Osteocyte (in vitro differentiated cells): Measurements from ENCODE around the gene F8. TPM values are rescaled to one million over a fixed set of nuclear protein-coding genes. Genes with fewer than 3 reads are reported as not detected.
"Not testable (repeated sequence)": the region's sequence is repeated elsewhere in the genome, so short reads cannot be mapped to it uniquely, and the experiment has no call there.

Source experiments
- DNase-seq: peaks from one replicate; pipeline ENCODE4 v3.0.0; 2021; ENCODE audit warnings: mixed read lengths; ENCODE audit not compliant: unreplicated experiment; ENCODE audit errors: extremely low spot score
- H3K27ac Mint-ChIP-seq: one replicate; pipeline ENCODE4 v1.8.0; 2021; ENCODE audit warnings: mild to moderate bottlenecking, mixed read lengths; ENCODE audit not compliant: unreplicated experiment
- H3K27me3 Mint-ChIP-seq: one replicate; pipeline ENCODE4 v1.8.0; 2021; ENCODE audit warnings: mixed read lengths; ENCODE audit not compliant: unreplicated experiment
- H3K36me3 Mint-ChIP-seq: one replicate; pipeline ENCODE4 v1.8.0; 2021; ENCODE audit warnings: mixed read lengths; ENCODE audit not compliant: unreplicated experiment
- H3K4me1 Mint-ChIP-seq: one replicate; pipeline ENCODE4 v1.8.0; 2021; ENCODE audit warnings: mixed read lengths; ENCODE audit not compliant: unreplicated experiment
- H3K4me3 Mint-ChIP-seq: one replicate; pipeline ENCODE4 v1.8.0; 2021; ENCODE audit warnings: mild to moderate bottlenecking, moderate library complexity, mixed read lengths; ENCODE audit not compliant: unreplicated experiment
- H3K9me3 Mint-ChIP-seq: one replicate; pipeline ENCODE4 v1.8.0; 2021; ENCODE audit warnings: mixed read lengths; ENCODE audit not compliant: unreplicated experiment
- CTCF ChIP-seq: fragments of 200-600 bp; sonication (generic); IDR thresholded peaks from 2 replicates; pipeline ENCODE4 v1.5.0; 2021; ENCODE audit warnings: antibody characterized with exemption, mild to moderate bottlenecking, moderate library complexity
- total RNA-seq: library from RNA; stranded (reverse); gene quantifications from 2 replicates; pipeline ENCODE4 v1.2.1, GENCODE V29; 2021

Gene F8
- total RNA-seq, 1 donor from 2014 or later = 2.2 TPM

- no peak overlapping the region for H3K27ac Mint-ChIP-seq
- no peak for TF ChIP-seq CTCF
- no peaks in the 10 kb centered on the region for H3K4me1 Mint-ChIP-seq
- H3K9me3 Mint-ChIP-seq = peaks cover 24% of the 10 kb centered on the region
- peaks cover 9% of the 10 kb centered on the region for H3K27me3 Mint-ChIP-seq
- no peak for DNase-seq
- no peak overlapping the region for H3K4me3 Mint-ChIP-seq
- no peaks in the 10 kb centered on the region for H3K36me3 Mint-ChIP-seq
These were observed 113.7 kb downstream of the F8 start for GRCh38 chrX:154908821-154909220.

- DNase-seq = no peak
- no peaks in the 10 kb centered on the region for H3K4me1 Mint-ChIP-seq
- no peak overlapping the region for H3K27ac Mint-ChIP-seq
- peaks cover 16% of the 10 kb centered on the region for H3K27me3 Mint-ChIP-seq
- H3K4me3 Mint-ChIP-seq = no peak overlapping the region
- no peak for TF ChIP-seq CTCF
- H3K36me3 Mint-ChIP-seq = no peaks in the 10 kb centered on the region
- peaks cover 16% of the 10 kb centered on the region for H3K9me3 Mint-ChIP-seq
These were observed 120.1 kb downstream of the F8 start for GRCh38 chrX:154902408-154902807.

- H3K27ac Mint-ChIP-seq = no peak overlapping the region
- no peak for TF ChIP-seq CTCF
- DNase-seq = no peak
- H3K9me3 Mint-ChIP-seq = peaks cover 16% of the 10 kb centered on the region
- H3K27me3 Mint-ChIP-seq = peaks cover 11% of the 10 kb centered on the region
- H3K4me1 Mint-ChIP-seq = no peaks in the 10 kb centered on the region
- H3K36me3 Mint-ChIP-seq = no peaks in the 10 kb centered on the region
- H3K4me3 Mint-ChIP-seq = no peak overlapping the region
These were observed 122.2 kb downstream of the F8 start for GRCh38 chrX:154900323-154900722.

GRCh38 chrX:154892296-154892695 lies 130.2 kb downstream of the F8 start:
- TF ChIP-seq CTCF = no peak
- Mint-ChIP-seq H3K4me1 (no peaks in the 10 kb centered on the region), H3K4me3 (no peak overlapping the region), H3K36me3 (no peaks in the 10 kb centered on the region), H3K27me3 (no peaks in the 10 kb centered on the region), H3K9me3 (no peaks in the 10 kb centered on the region), H3K27ac (no peak overlapping the region)
- no peak for DNase-seq

- no peak for DNase-seq
- Mint-ChIP-seq H3K4me1 (no peaks in the 10 kb centered on the region), H3K9me3 (no peaks in the 10 kb centered on the region), H3K4me3 (no peak overlapping the region), H3K27ac (no peak overlapping the region), H3K27me3 (no peaks in the 10 kb centered on the region), H3K36me3 (no peaks in the 10 kb centered on the region)
- TF ChIP-seq CTCF = no peak
These were observed 131.4 kb downstream of the F8 start for GRCh38 chrX:154890990-154891639.

GRCh38 chrX:154886789-154887221 lies 135.7 kb downstream of the F8 start:
- H3K4me1 Mint-ChIP-seq, H3K36me3 Mint-ChIP-seq, H3K4me3 Mint-ChIP-seq, H3K27me3 Mint-ChIP-seq, H3K9me3 Mint-ChIP-seq, DNase-seq, H3K27ac Mint-ChIP-seq: not testable (repeated sequence)

- not testable (repeated sequence) for H3K36me3 Mint-ChIP-seq, H3K4me1 Mint-ChIP-seq, H3K9me3 Mint-ChIP-seq, H3K4me3 Mint-ChIP-seq, DNase-seq, H3K27me3 Mint-ChIP-seq, H3K27ac Mint-ChIP-seq
These were observed 136.3 kb downstream of the F8 start, which contains the start of gene F8A1 for GRCh38 chrX:154886069-154886788. Gene F8A1, plus strand, starts transcription at chrX:154886355. Its CDS starts 20 bp downstream, at chrX:154886375.
